Urinary bladder (tissue), 4 donors: ENCODE data around the gene ATP4A. TPM values are rescaled to one million over a fixed set of nuclear protein-coding genes. Genes with fewer than 3 reads are reported as not detected.

Experiments
- DNase-seq: peaks from one replicate; pipeline ENCODE4 v3.0.0-alpha.2; 2015; ENCODE audit errors: extremely low spot score
- H3K27ac ChIP-seq: one replicate; pipeline ENCODE4 v1.5.1; 2013; ENCODE audit warnings: low read depth, mild to moderate bottlenecking, moderate library complexity
- H3K36me3 ChIP-seq: one replicate; pipeline ENCODE4 v1.6.1; 2013; ENCODE audit warnings: mild to moderate bottlenecking, moderate library complexity; ENCODE audit not compliant: insufficient read depth
- H3K4me1 ChIP-seq: one replicate; pipeline ENCODE4 v1.6.1; 2013; ENCODE audit warnings: mild to moderate bottlenecking, moderate library complexity; ENCODE audit not compliant: insufficient read depth
- H3K4me3 ChIP-seq: one replicate; pipeline ENCODE4 v1.5.1; 2013; ENCODE audit warnings: low read depth, low read length
- WGBS: extraction: QIAGEN DNeasy Blood & Tissue Kit; methylation state at CpG from one replicate; pipeline ENCODE4 v1.1.7; 2013; 5-methylcytosine and 5-hydroxymethylcytosine counted together
- polyA plus RNA-seq: library from polyadenylated mRNA; stranded (reverse); fragments of 200-250 nt; gene quantifications from one replicate; pipeline ENCODE4 v1.2.3, GENCODE V29; 2013
- total RNA-seq: library from RNA; depleted of rRNA; stranded (reverse); fragments of >200 nt; gene quantifications from one replicate; pipeline ENCODE4 v1.2.3, GENCODE V29; 2014
- donor health status: healthy with polysubstance abuse.
- donor health status: healthy.

The ATP4A gene
- total and polyA plus RNA-seq, 2 donors, result not detected

GRCh38 chr19:35500611-35501010, 62.8 kb downstream of the ATP4A start:
- DNase-seq, result no peak
- Histone ChIP-seq H3K27ac (no peak overlapping the region), H3K36me3 (no peaks in the 10 kb centered on the region), H3K4me3 (no peak overlapping the region), H3K4me1 (no peaks in the 10 kb centered on the region)
- WGBS, result 83% methylated on average over 10 of the region's 10 CpGs

Other genes with a start within 250 kb of the ATP4A start
- gene CD22, start 234.5 kb downstream of the ATP4A start, total RNA-seq, result 8.8 TPM
- 1.6 TPM for gene CD22, start 234.5 kb downstream of the ATP4A start, polyA plus RNA-seq
- not detected for gene FFAR1, start 215.8 kb downstream of the ATP4A start, total RNA-seq
- not detected for gene FFAR1, start 215.8 kb downstream of the ATP4A start, polyA plus RNA-seq
- gene FFAR3, start 205.2 kb downstream of the ATP4A start, total RNA-seq, result 0.16 TPM
- 0.68 TPM for gene FFAR3, start 205.2 kb downstream of the ATP4A start, polyA plus RNA-seq
- not detected for gene GPR42, start 192.6 kb downstream of the ATP4A start, total RNA-seq
- gene GPR42, start 192.6 kb downstream of the ATP4A start, polyA plus RNA-seq, result 0.14 TPM
- 0.69 TPM for gene FFAR2, start 115.4 kb downstream of the ATP4A start, total RNA-seq
- 0.05 TPM for gene FFAR2, start 115.4 kb downstream of the ATP4A start, polyA plus RNA-seq
- not detected for gene KRTDAP, start 73.2 kb downstream of the ATP4A start, total RNA-seq
- not detected for gene KRTDAP, start 73.2 kb downstream of the ATP4A start, polyA plus RNA-seq
- 10.7 TPM for gene DMKN, start 50.0 kb downstream of the ATP4A start, total RNA-seq
- gene DMKN, start 50.0 kb downstream of the ATP4A start, polyA plus RNA-seq, result 17.5 TPM
- not detected for gene SBSN, start 35.3 kb downstream of the ATP4A start, total RNA-seq
- 0.15 TPM for gene SBSN, start 35.3 kb downstream of the ATP4A start, polyA plus RNA-seq
- gene GAPDHS, start 30.2 kb downstream of the ATP4A start, total RNA-seq, result not detected
- gene GAPDHS, start 30.2 kb downstream of the ATP4A start, polyA plus RNA-seq, result not detected
- 57.0 TPM for gene TMEM147, start 18.0 kb downstream of the ATP4A start, total RNA-seq
- gene TMEM147, start 18.0 kb downstream of the ATP4A start, polyA plus RNA-seq, result 141 TPM
- gene PMIS2, start 22.5 kb upstream of the ATP4A start, total RNA-seq, result not detected
- gene PMIS2, start 22.5 kb upstream of the ATP4A start, polyA plus RNA-seq, result not detected
- 6.3 TPM for gene HAUS5, start 49.1 kb upstream of the ATP4A start, total RNA-seq
- 8.8 TPM for gene HAUS5, start 49.1 kb upstream of the ATP4A start, polyA plus RNA-seq
- gene RBM42, start 65.4 kb upstream of the ATP4A start, total RNA-seq, result 14.8 TPM
- gene RBM42, start 65.4 kb upstream of the ATP4A start, polyA plus RNA-seq, result 89.5 TPM
- 0.32 TPM for gene ETV2, start 78.1 kb upstream of the ATP4A start, total RNA-seq
- 1.7 TPM for gene ETV2, start 78.1 kb upstream of the ATP4A start, polyA plus RNA-seq
- gene COX6B1, start 84.7 kb upstream of the ATP4A start, total RNA-seq, result 192 TPM
- 592 TPM for gene COX6B1, start 84.7 kb upstream of the ATP4A start, polyA plus RNA-seq
- gene UPK1A, start 102.9 kb upstream of the ATP4A start, total RNA-seq, result 89.8 TPM
- gene UPK1A, start 102.9 kb upstream of the ATP4A start, polyA plus RNA-seq, result 81.8 TPM
- gene ZBTB32, start 140.9 kb upstream of the ATP4A start, total RNA-seq, result not detected
- gene ZBTB32, start 140.9 kb upstream of the ATP4A start, polyA plus RNA-seq, result 0.09 TPM
- gene KMT2B, start 154.3 kb upstream of the ATP4A start, total RNA-seq, result 7.1 TPM
- gene KMT2B, start 154.3 kb upstream of the ATP4A start, polyA plus RNA-seq, result 25.9 TPM
- 0.53 TPM for gene IGFLR1, start 178.8 kb upstream of the ATP4A start, total RNA-seq
- 21.2 TPM for gene IGFLR1, start 178.8 kb upstream of the ATP4A start, polyA plus RNA-seq
- gene U2AF1L4, start 181.8 kb upstream of the ATP4A start, total RNA-seq, result 9.6 TPM
- gene U2AF1L4, start 181.8 kb upstream of the ATP4A start, polyA plus RNA-seq, result 25.3 TPM
- 13.7 TPM for gene PSENEN, start 182.0 kb upstream of the ATP4A start, total RNA-seq
- gene PSENEN, start 182.0 kb upstream of the ATP4A start, polyA plus RNA-seq, result 49.2 TPM
- 5.4 TPM for gene LIN37, start 184.9 kb upstream of the ATP4A start, total RNA-seq
- gene LIN37, start 184.9 kb upstream of the ATP4A start, polyA plus RNA-seq, result 18.8 TPM
- gene HSPB6, start 193.4 kb upstream of the ATP4A start, total RNA-seq, result 25.4 TPM
- 657 TPM for gene HSPB6, start 193.4 kb upstream of the ATP4A start, polyA plus RNA-seq
- gene PROSER3, start 194.5 kb upstream of the ATP4A start, total RNA-seq, result 6.8 TPM
- 12.2 TPM for gene PROSER3, start 194.5 kb upstream of the ATP4A start, polyA plus RNA-seq
- gene ARHGAP33, start 211.9 kb upstream of the ATP4A start, total RNA-seq, result 17.4 TPM
- 10.2 TPM for gene ARHGAP33, start 211.9 kb upstream of the ATP4A start, polyA plus RNA-seq
- gene PRODH2, start 249.2 kb upstream of the ATP4A start, total RNA-seq, result not detected
- 0.18 TPM for gene PRODH2, start 249.2 kb upstream of the ATP4A start, polyA plus RNA-seq